GM12878 (cell line): Measurements from ENCODE around the gene KLK2. TPM values are rescaled to one million over a fixed set of nuclear protein-coding genes. Genes with fewer than 3 reads are reported as not detected.

Experiments used
- ATAC-seq: fragments of 200-7000 bp; cut with Tn5 transposase; 3 replicates; pipeline ENCODE4 v1.9.1; 2020; ENCODE audit warnings: mild to moderate bottlenecking, moderate library complexity
- BruUV-seq: library from RNA; stranded (reverse); fragments of 400-500 nt; replicated peaks from 2 replicates; lab custom pipeline; 2021; lab: Mats Ljungman, UMichigan
- CTCF ChIA-PET: fragments of 300-600 bp; sonication (Branson Sonifier 250); formaldehyde crosslinking; extraction: SDS; loops from one replicate; lab custom pipeline; 2021; ENCODE audit warnings: inconsistent platforms; lab: Yijun Ruan, JAX
- POLR2A ChIA-PET: fragments of 350-600 bp; formaldehyde crosslinking; extraction: SDS; loops from one replicate; lab custom pipeline; 2021; ENCODE audit warnings: inconsistent platforms; lab: Charles Lee
- RAD21 ChIA-PET: fragments of 300-600 bp; sonication (Branson Sonifier 250); formaldehyde crosslinking; loops from one replicate; lab custom pipeline; 2023; ENCODE audit warnings: antibody characterized with exemption; ENCODE audit not compliant: unreplicated experiment; lab: Charles Lee
- SMC1A ChIA-PET: fragments of 300-600 bp; sonication (Branson Sonifier 250); formaldehyde crosslinking; loops from one replicate; lab custom pipeline; 2023; ENCODE audit not compliant: unreplicated experiment, uncharacterized antibody; lab: Charles Lee
- DNase-seq: peaks from one replicate; pipeline ENCODE4 v3.0.0-alpha.2; 2011; ENCODE audit warnings: low read depth, low spot score
- FAIRE-seq: peaks from 3 replicates; lab custom pipeline; 2011; peaks lifted over from hg19 to GRCh38; lab: Jason Lieb, UNC
- H2AFZ ChIP-seq: 2 replicates; pipeline ENCODE4 v1.6.0; 2011; ENCODE audit warnings: low read depth, low read length, control low read depth; ENCODE audit not compliant: control insufficient read depth
- H3K27ac ChIP-seq: 2 replicates; pipeline ENCODE4 v1.5.1; 2011; ENCODE audit warnings: control low read depth; ENCODE audit not compliant: control insufficient read depth, insufficient read depth
- H3K27me3 ChIP-seq, 2 experiments: replicated peaks in 1 of 2; 2 replicates each; pipeline versions ENCODE4 v1.6.0 to v1.6.1; 2011; ENCODE audit warnings: low read length in 1 of 2; ENCODE audit not compliant: control insufficient read depth in 2 of 2, insufficient read depth in 2 of 2
- H3K36me3 ChIP-seq, 2 experiments: 2 replicates each; pipeline ENCODE4 v1.5.1; 2011; ENCODE audit warnings: low read length in 1 of 2; ENCODE audit not compliant: control insufficient read depth in 2 of 2, insufficient read depth in 2 of 2
- H3K4me1 ChIP-seq: 2 replicates; pipeline ENCODE4 v1.6.1; 2011; ENCODE audit warnings: mild to moderate bottlenecking, low read length, moderate library complexity, mixed read lengths; ENCODE audit not compliant: control insufficient read depth, insufficient read depth
- H3K4me2 ChIP-seq: 2 replicates; pipeline ENCODE4 v1.6.0; 2011; ENCODE audit warnings: control low read depth; ENCODE audit not compliant: control insufficient read depth, insufficient read depth
- H3K4me3 ChIP-seq: fragments of 200-600 bp; sonication (generic); 2 replicates; pipeline ENCODE4 v1.5.1; 2016
- H3K79me2 ChIP-seq: 2 replicates; pipeline ENCODE4 v1.6.0; 2011; ENCODE audit warnings: low read length; ENCODE audit not compliant: control insufficient read depth, insufficient read depth
- H3K9ac ChIP-seq: 2 replicates; pipeline ENCODE4 v1.8.0; 2011; ENCODE audit warnings: low read length, control low read depth, mixed read lengths; ENCODE audit not compliant: control insufficient read depth, insufficient read depth
- H3K9me3 ChIP-seq: replicated peaks from 3 replicates; pipeline ENCODE4 v1.5.1; 2011; ENCODE audit warnings: mild to moderate bottlenecking, low read length; ENCODE audit not compliant: control insufficient read depth, insufficient read depth
- H4K20me1 ChIP-seq: 2 replicates; pipeline ENCODE4 v1.6.0; 2011; ENCODE audit not compliant: control insufficient read depth, insufficient read depth
- ATF2 ChIP-seq: IDR thresholded peaks from 2 replicates; pipeline ENCODE4 v1.6.1; 2012; ENCODE audit warnings: low read length, inconsistent platforms
- BMI1 ChIP-seq: fragments of 450-650 bp; IDR thresholded peaks from 2 replicates; pipeline ENCODE4 v1.6.1; 2016; ENCODE audit warnings: mild to moderate bottlenecking, moderate library complexity, borderline replicate concordance
- CEBPB ChIP-seq, 2 experiments: fragments of 150-350 bp in 1 of 2; IDR thresholded peaks; 2 replicates each; pipeline ENCODE4 v1.6.1; 2012 to 2014; ENCODE audit warnings: low read depth in 2 of 2, low read length in 2 of 2, borderline replicate concordance in 1 of 2, inconsistent platforms in 1 of 2
- IRF4 ChIP-seq: IDR thresholded peaks from 2 replicates; pipeline ENCODE4 v1.6.1; 2011; ENCODE audit warnings: low read depth, low read length
- LARP7 ChIP-seq: fragments of 450-650 bp; IDR thresholded peaks from 2 replicates; pipeline ENCODE4 v1.6.1; 2017; ENCODE audit warnings: mild to moderate bottlenecking
- MTA3 ChIP-seq: IDR thresholded peaks from 2 replicates; pipeline ENCODE4 v1.6.1; 2012; ENCODE audit warnings: low read length, inconsistent platforms, borderline replicate concordance
- NBN ChIP-seq: fragments of 450-650 bp; IDR thresholded peaks from 2 replicates; pipeline ENCODE4 v1.6.1; 2016
- NRF1 ChIP-seq: conservative IDR thresholded peaks from 2 replicates; pipeline ENCODE4 v1.6.1; 2011; ENCODE audit warnings: mild to moderate bottlenecking, low read depth, low read length, improper control_type of control experiment
- PAX8 ChIP-seq: fragments of 450-650 bp; IDR thresholded peaks from 2 replicates; pipeline ENCODE4 v1.6.1; 2017; ENCODE audit warnings: mild to moderate bottlenecking, moderate library complexity
- POU2F2 ChIP-seq: IDR thresholded peaks from 3 replicates; pipeline ENCODE4 v1.6.1; 2011; ENCODE audit warnings: low read depth, mild to moderate bottlenecking, low read length, borderline replicate concordance
- RCOR1 ChIP-seq: conservative IDR thresholded peaks from 2 replicates; pipeline ENCODE4 v1.6.1; 2012; ENCODE audit warnings: low read depth, low read length, improper control_type of control experiment
- WRNIP1 ChIP-seq: IDR thresholded peaks from 2 replicates; pipeline ENCODE4 v1.6.1; 2011; ENCODE audit warnings: low read depth, low read length, improper control_type of control experiment, borderline replicate concordance
- ZBED1 ChIP-seq: IDR thresholded peaks from 2 replicates; pipeline ENCODE4 v1.6.1; 2016; ENCODE audit warnings: borderline replicate concordance
- ZNF274 ChIP-seq: IDR thresholded peaks from one replicate; pipeline ENCODE4 v1.8.0; 2011; ENCODE audit not compliant: insufficient read length, insufficient read depth
- WGBS: methylation state at CpG from one replicate; pipeline ENCODE4 v1.1.6; 2016; ENCODE audit warnings: low lambda C conversion rate; ENCODE audit not compliant: insufficient replicate concordance, insufficient coverage; ENCODE audit errors: missing lambda C conversion rate; 5-methylcytosine and 5-hydroxymethylcytosine counted together
- in situ Hi-C: fragments of 300-500 bp; cut with MboI; formaldehyde crosslinking; loops from 9 replicates; pipeline ENCODE4 v1.14.3; 2018; ENCODE audit warnings: mixed read lengths
- intact Hi-C: fragments of 100-400 bp; cut with micrococcal nuclease; formaldehyde crosslinking; loops from one replicate; pipeline ENCODE4 v1.14.2; 2022; ENCODE audit not compliant: unreplicated experiment
- polyA plus RNA-seq, 11 experiments: library from polyadenylated mRNA; depleted of rRNA in 4 of 11; unstranded in 6 of 11; stranded (reverse) in 5 of 11; fragments of >200 nt; fragmentation: Nextera tagmentation in 4 of 11; fragmentation: Illumina TruSeq in 1 of 11; extraction: Ambion mirVana in 4 of 11; extraction: Trizol in 1 of 11; gene quantifications; 1 replicate in 1 of 11; 2 replicates in 10 of 11; pipeline versions ENCODE4 v1.2.1 to v1.2.3, GENCODE V29; 2011 to 2016; ENCODE audit warnings: inconsistent platforms in 2 of 11, missing spikeins in 2 of 11, low read depth in 1 of 11
- total RNA-seq, 4 experiments: library from RNA; depleted of rRNA in 3 of 4; stranded (reverse); fragments of >200 nt in 3 of 4; fragmentation: Illumina TruSeq in 1 of 4; extraction: Trizol in 1 of 4; gene quantifications; 2 replicates each; pipeline versions ENCODE4 v1.2.1 to v1.2.3, GENCODE V29; 2013 to 2021

The KLK2 gene
- total and polyA plus RNA-seq, 10 of the 15 experiments (the other 5 are each of a cell fraction or from before 2014, with no cell fraction given) = 0.19 to 3.1 (median 1.2) TPM

- Histone ChIP-seq H4K20me1 (no peaks in the 10 kb centered on the region), H3K4me3 (no peak overlapping the region), H3K27me3 (no peaks in the 10 kb centered on the region), H3K9ac (no peak overlapping the region), H3K4me2 (no peak overlapping the region), H3K9me3 (no peaks in the 10 kb centered on the region), H3K36me3 (no peaks in the 10 kb centered on the region), H3K79me2 (no peaks in the 10 kb centered on the region), H2AFZ (no peak overlapping the region), H3K4me1 (peaks cover 25% of the 10 kb centered on the region), H3K27ac (no peak overlapping the region)
- no TSS peak for BruUV-seq
- POLR2A ChIA-PET = no interaction called here
- ATAC-seq (no peak), DNase-seq (no peak), FAIRE-seq (no peak)
- RAD21 ChIA-PET = no interaction called here
- SMC1A ChIA-PET = no interaction called here
- intact Hi-C loops (no loop called here), in situ Hi-C loops (no loop called here)
- TF ChIP-seq PAX8 (no peak), WRNIP1 (no peak), ATF2 (no peak), ZNF274 (no peak), BMI1 (no peak), CEBPB (IDR thresholded peaks at IDR 0.05; ENCODE audit: borderline replicate concordance in 1 of 2, low read depth in 2 of 2, low read length in 2 of 2) (no peak), NRF1 (no peak), NBN (no peak), RCOR1 (no peak), ZBED1 (no peak), MTA3 (no peak), LARP7 (no peak), IRF4 (no peak), POU2F2 (no peak)
- CTCF ChIA-PET = interaction anchor here (0.9 kb wide), 1 partner anchor 36 kb away, joined by 3 read pairs; no protein-coding TSS in a partner anchor
- 73% methylated on average over 5 of the region's 5 CpGs for WGBS
Observed at GRCh38 chr19:50874211-50874610, 972 bp downstream of the KLK2 start.
